HepG2 (cell line): ENCODE results near the gene F12. TPM values are rescaled to one million over a fixed set of nuclear protein-coding genes. Genes with fewer than 3 reads are reported as not detected.
A peak's percentile ranks its signal among the peaks of the same experiment; 100 is the strongest.

Source experiments
- ATAC-seq: fragments of 200-7000 bp; cut with Tn5 transposase; 3 replicates; pipeline ENCODE4 v1.9.1; 2020; ENCODE audit warnings: mild to moderate bottlenecking, moderate library complexity
- BruUV-seq: library from RNA; stranded (reverse); fragments of 400-500 nt; replicated peaks from 2 replicates; lab custom pipeline; 2021; lab: Mats Ljungman, UMichigan
- CTCF ChIA-PET: fragments of 300-600 bp; formaldehyde crosslinking; extraction: SDS; loops from one replicate; lab custom pipeline; 2021; ENCODE audit warnings: low total read pairs, inconsistent platforms, low intra/inter-chr PET ratio; lab: Yijun Ruan, JAX
- POLR2A ChIA-PET: fragments of 350-600 bp; sonication (Branson Sonifier 250); formaldehyde crosslinking; loops from one replicate; lab custom pipeline; 2020; ENCODE audit warnings: antibody characterized with exemption, inconsistent platforms; lab: Yijun Ruan, JAX
- DNase-seq: peaks from one replicate; pipeline ENCODE4 v3.0.0-alpha.2; 2015; ENCODE audit warnings: low spot score
- FAIRE-seq: peaks from 3 replicates; lab custom pipeline; 2011; peaks lifted over from hg19 to GRCh38; lab: Jason Lieb, UNC
- H2AFZ ChIP-seq: one replicate; pipeline ENCODE4 v1.6.1; 2011; ENCODE audit warnings: low read length, inconsistent platforms
- H3K27ac ChIP-seq: fragments of 300-600 bp; 3 replicates; pipeline ENCODE4 v1.8.0; 2011; ENCODE audit warnings: mixed run types, mild to moderate bottlenecking, mixed read lengths, low read length, inconsistent platforms; ENCODE audit not compliant: insufficient read depth; ENCODE audit errors: extremely low read length
- H3K27me3 ChIP-seq, 2 experiments: fragments of 200-600 bp in 1 of 2; 2 replicates in 1 of 2; 3 replicates in 1 of 2; pipeline versions ENCODE4 v1.6.0 to v1.8.0; 2011; ENCODE audit warnings: low read length in 2 of 2, mild to moderate bottlenecking in 2 of 2, moderate library complexity in 2 of 2, inconsistent platforms in 1 of 2; ENCODE audit not compliant: insufficient read depth in 2 of 2, control insufficient read depth in 1 of 2
- H3K36me3 ChIP-seq, 2 experiments: fragments of 200-600 bp in 1 of 2; replicated peaks in 1 of 2; 2 replicates in 1 of 2; 3 replicates in 1 of 2; pipeline versions ENCODE4 v1.5.1 to v1.8.0; 2011; ENCODE audit warnings: low read length in 2 of 2, inconsistent platforms in 1 of 2; ENCODE audit not compliant: insufficient read depth in 2 of 2, control insufficient read depth in 1 of 2
- H3K4me1 ChIP-seq: 2 replicates; pipeline ENCODE4 v1.5.1; 2012; ENCODE audit warnings: low read length, inconsistent platforms; ENCODE audit not compliant: insufficient read depth
- H3K4me2 ChIP-seq: 2 replicates; pipeline ENCODE4 v1.6.0; 2011; ENCODE audit warnings: low read depth, low read length, inconsistent platforms
- H3K4me3 ChIP-seq, 3 experiments: fragments of 200-600 bp in 1 of 3; sonication (generic), shearing (Covaris generic) in 1 of 3; replicated peaks in 1 of 3; 2 replicates each; pipeline ENCODE4 v1.5.1; 2011 to 2016; ENCODE audit warnings: low read length in 3 of 3, inconsistent platforms in 2 of 3, low read depth in 2 of 3, mild to moderate bottlenecking in 2 of 3, control low read depth in 1 of 3, mixed read lengths in 1 of 3; ENCODE audit not compliant: insufficient read depth in 1 of 3
- H3K79me2 ChIP-seq: one replicate; pipeline ENCODE4 v1.6.1; 2011; ENCODE audit warnings: low read length, inconsistent platforms; ENCODE audit not compliant: insufficient read depth
- H3K9ac ChIP-seq: 2 replicates; pipeline ENCODE4 v1.6.0; 2011; ENCODE audit warnings: mild to moderate bottlenecking, low read depth, low read length, inconsistent platforms; ENCODE audit not compliant: insufficient read depth
- H3K9me3 ChIP-seq: 2 replicates; pipeline ENCODE4 v1.5.1; 2012; ENCODE audit warnings: mild to moderate bottlenecking, low read length
- H4K20me1 ChIP-seq: 2 replicates; pipeline ENCODE4 v1.6.0; 2011; ENCODE audit warnings: inconsistent platforms, mild to moderate bottlenecking, low read length, moderate library complexity; ENCODE audit not compliant: insufficient read depth
- CBFB ChIP-seq: sonication (generic); formaldehyde crosslinking; IDR thresholded peaks from 2 replicates; pipeline ENCODE4 v1.4.0; 2020; ENCODE audit warnings: missing genetic modification reagents
- CHCHD3 ChIP-seq: sonication (generic); formaldehyde crosslinking; IDR thresholded peaks from 2 replicates; pipeline ENCODE4 v1.8.0; 2022; ENCODE audit warnings: mild to moderate bottlenecking, missing genetic modification reagents, moderate library complexity
- HHEX ChIP-seq: IDR thresholded peaks from 2 replicates; pipeline ENCODE4 v1.6.1; 2016; ENCODE audit warnings: control low read depth
- KDM1A ChIP-seq: IDR thresholded peaks from 2 replicates; pipeline ENCODE4 v1.6.1; 2016; ENCODE audit warnings: missing compliant biosample characterization
- MNT ChIP-seq: fragments of 450-650 bp; IDR thresholded peaks from 2 replicates; pipeline ENCODE4 v1.6.1; 2016
- SCMH1 ChIP-seq: sonication (generic); formaldehyde crosslinking; IDR thresholded peaks from 2 replicates; pipeline ENCODE4 v1.9.0; 2021; ENCODE audit warnings: missing genetic modification reagents, mild to moderate bottlenecking, borderline replicate concordance
- TOPORS ChIP-seq: sonication (generic); formaldehyde crosslinking; IDR thresholded peaks from 2 replicates; pipeline ENCODE4 v1.8.0; 2023; ENCODE audit warnings: mild to moderate bottlenecking, missing genetic modification reagents
- ZBTB4 ChIP-seq: sonication (generic); formaldehyde crosslinking; IDR thresholded peaks from 2 replicates; pipeline ENCODE4 v1.4.0; 2020; ENCODE audit warnings: missing genetic modification reagents, mild to moderate bottlenecking, borderline replicate concordance
- ZMAT3 ChIP-seq: sonication (generic); formaldehyde crosslinking; conservative IDR thresholded peaks from 2 replicates; pipeline ENCODE4 v1.7.0; 2021; ENCODE audit warnings: missing genetic modification reagents
- ZNF136 ChIP-seq: sonication (generic); formaldehyde crosslinking; IDR thresholded peaks from 2 replicates; pipeline ENCODE4 v1.8.1; 2022; ENCODE audit warnings: low read depth, mild to moderate bottlenecking, moderate library complexity, missing genetic modification reagents
- ZNF329 ChIP-seq: sonication (generic); formaldehyde crosslinking; IDR thresholded peaks from 2 replicates; pipeline ENCODE4 v1.9.0; 2021; ENCODE audit warnings: low read depth, mild to moderate bottlenecking, missing genetic modification reagents
- ZNF382 ChIP-seq: sonication (generic); formaldehyde crosslinking; IDR thresholded peaks from 2 replicates; pipeline ENCODE4 v1.5.0; 2020; ENCODE audit warnings: missing genetic modification reagents, mild to moderate bottlenecking, borderline replicate concordance
- ZNF709 ChIP-seq: sonication (generic); formaldehyde crosslinking; IDR thresholded peaks from 2 replicates; pipeline ENCODE4 v1.5.0; 2020; ENCODE audit warnings: mild to moderate bottlenecking, missing genetic modification reagents
- ZNF788 ChIP-seq: sonication (generic); formaldehyde crosslinking; IDR thresholded peaks from 2 replicates; pipeline ENCODE4 v1.5.0; 2020; ENCODE audit warnings: mild to moderate bottlenecking, missing genetic modification reagents, borderline replicate concordance
- ZSCAN25 ChIP-seq: sonication (generic); formaldehyde crosslinking; IDR thresholded peaks from 2 replicates; pipeline ENCODE4 v1.8.0; 2022; ENCODE audit warnings: mild to moderate bottlenecking, missing genetic modification reagents
- WGBS: methylation state at CpG from one replicate; pipeline ENCODE4 v1.1.6; 2017; ENCODE audit warnings: low lambda C conversion rate; 5-methylcytosine and 5-hydroxymethylcytosine counted together
- in situ Hi-C: cut with HindIII; loops from 2 replicates; pipeline ENCODE4 v1.10.0; 2017; ENCODE audit warnings: low pct_unique_long_range_greater_than_20kb; ENCODE audit not compliant: extremely low pct_ligation_motif_present
- intact Hi-C: fragments of 100-400 bp; cut with micrococcal nuclease; formaldehyde crosslinking; loops from one replicate; pipeline ENCODE4 v1.10.0; 2022; ENCODE audit not compliant: unreplicated experiment
- polyA plus RNA-seq, 8 experiments: library from polyadenylated mRNA; depleted of rRNA in 3 of 8; stranded (reverse) in 7 of 8; unstranded in 1 of 8; fragments of >200 nt; fragmentation: Illumina TruSeq in 4 of 8; extraction: Trizol in 4 of 8; gene quantifications; 2 replicates each; pipeline versions ENCODE4 v1.2.1 to v1.2.3, GENCODE V29; 2011 to 2016; ENCODE audit warnings: low read depth in 4 of 8, missing spikeins in 1 of 8, mixed read lengths in 1 of 8; ENCODE audit not compliant: insufficient read depth in 1 of 8
- total RNA-seq, 5 experiments: library from RNA; depleted of rRNA; stranded (reverse); fragments of >200 nt; fragmentation: Illumina TruSeq; extraction: Trizol; gene quantifications; 2 replicates each; pipeline ENCODE4 v1.2.3, GENCODE V29; 2016; ENCODE audit warnings: low read depth in 1 of 5

Gene F12
- total and polyA plus RNA-seq, 2 of the 13 experiments (the other 11 are each of a cell fraction or from before 2014, with no cell fraction given), result 2.5 to 3.0 TPM

- in situ Hi-C loops (loop anchor here (5.0 kb wide), 1 partner anchor 70 kb away; no protein-coding TSS in a partner anchor), intact Hi-C loops (no loop called here)
- CTCF ChIA-PET, result no interaction called here
- WGBS, result 40% methylated on average over 8 of the region's 14 CpGs
- no TSS peak for BruUV-seq
- Histone ChIP-seq H3K27ac (no peak overlapping the region), H3K9ac (no peak overlapping the region), H3K4me2 (no peak overlapping the region), H3K36me3 (no peaks in the 10 kb centered on the region), H2AFZ (no peak overlapping the region), H3K4me3 (no peak overlapping the region), H3K9me3 (no peaks in the 10 kb centered on the region), H3K79me2 (no peaks in the 10 kb centered on the region), H4K20me1 (no peaks in the 10 kb centered on the region), H3K4me1 (peaks cover 57% of the 10 kb centered on the region), H3K27me3 (peaks cover 10 to 29% of the 10 kb centered on the region in 2 experiments; a peak in 4 of 5 replicates)
- DNase-seq, result no peak
- POLR2A ChIA-PET, result interaction anchor here (1.3 to 7.3 kb wide), 3 partner anchors 9 to 60 kb away, joined by 3 to 79 read pairs (median 4); no protein-coding TSS in a partner anchor
- ATAC-seq, result no peak
- FAIRE-seq, result no peak
- TF ChIP-seq MNT, result peak; percentile 44; the same call in 1 of the 2 replicates
- TF ChIP-seq HHEX (CRISPR knock-in tag), result no peak
These were observed 22.0 kb downstream of the F12 start for GRCh38 chr5:177387405-177387804.

GRCh38 chr5:177386542-177386941 lies 22.8 kb downstream of the F12 start:
- intact Hi-C loops (no loop called here), in situ Hi-C loops (loop anchor here (5.0 kb wide), 1 partner anchor 71 kb away; no protein-coding TSS in a partner anchor)
- 83% methylated on average over 4 of the region's 8 CpGs for WGBS
- ChIA-PET CTCF (no interaction called here), POLR2A (interaction anchor here (1.3 to 7.3 kb wide), 3 partner anchors 8 to 61 kb away, joined by 3 to 79 read pairs (median 4); no protein-coding TSS in a partner anchor)
- Histone ChIP-seq H3K27ac (no peak overlapping the region), H2AFZ (no peak overlapping the region), H3K36me3 (no peaks in the 10 kb centered on the region), H3K4me1 (peaks cover 63% of the 10 kb centered on the region), H3K4me2 (no peak overlapping the region), H3K79me2 (no peaks in the 10 kb centered on the region), H3K9ac (no peak overlapping the region), H3K4me3 (no peak overlapping the region), H4K20me1 (no peaks in the 10 kb centered on the region), H3K9me3 (no peaks in the 10 kb centered on the region), H3K27me3 (peaks cover 10 to 29% of the 10 kb centered on the region in 2 experiments; a peak in 4 of 5 replicates)
- FAIRE-seq (no peak), ATAC-seq (no peak), DNase-seq (no peak)
- BruUV-seq, result no TSS peak
- no peak for TF ChIP-seq ZBTB4 (CRISPR knock-in tag)
- TF ChIP-seq ZSCAN25 (CRISPR knock-in tag), result no peak
- TF ChIP-seq CBFB (CRISPR knock-in tag), result no peak
- TF ChIP-seq ZNF709 (CRISPR knock-in tag), result no peak
- TF ChIP-seq ZNF788 (CRISPR knock-in tag), result no peak
- no peak for TF ChIP-seq ZNF329
- TF ChIP-seq TOPORS, result no peak
- no peak for TF ChIP-seq KDM1A (CRISPR knock-in tag)
- no peak for TF ChIP-seq ZNF382
- no peak for TF ChIP-seq SCMH1 (CRISPR knock-in tag)
- no peak for TF ChIP-seq ZMAT3 (CRISPR knock-in tag)
- no peak for TF ChIP-seq ZNF136 (CRISPR knock-in tag)
- no peak for TF ChIP-seq CHCHD3 (CRISPR knock-in tag)
